Measurements from ENCODE around the gene MYLK3. TPM values are rescaled to one million over a fixed set of nuclear protein-coding genes. Genes with fewer than 3 reads are reported as not detected.
A peak's percentile ranks its signal among the peaks of the same experiment; 100 is the strongest.

Gene MYLK3
- polyA plus RNA-seq, 3 donors = 0.01 to 0.22 (median 0.03) TPM

DNA sequence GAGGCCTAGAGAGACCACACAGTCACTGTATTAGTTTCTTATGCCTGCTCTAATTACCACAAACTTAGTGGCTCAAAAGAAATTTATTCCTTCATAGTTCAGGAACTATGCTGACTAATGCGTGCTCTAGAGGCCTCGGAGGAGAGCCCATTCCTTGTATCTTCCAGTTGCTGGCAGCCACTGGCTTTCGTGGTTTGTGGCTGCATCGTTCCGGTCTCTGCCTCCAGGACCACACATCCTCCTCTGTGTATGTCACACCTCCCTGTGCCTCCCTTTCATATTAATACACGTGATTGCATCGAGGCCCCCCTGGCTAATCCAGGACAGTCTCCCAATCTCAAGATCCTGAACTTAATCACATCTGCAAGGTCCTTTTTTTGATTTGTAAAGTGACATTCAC lies 16.9 kb upstream of the MYLK3 start:
- no peak overlapping the region for H3K27ac ChIP-seq (ENCODE audit: low read depth, low read length)
- WGBS, 3 donors = 45 to 82% (median 64%) methylated on average over 7 of the region's 7 CpGs

DNA sequence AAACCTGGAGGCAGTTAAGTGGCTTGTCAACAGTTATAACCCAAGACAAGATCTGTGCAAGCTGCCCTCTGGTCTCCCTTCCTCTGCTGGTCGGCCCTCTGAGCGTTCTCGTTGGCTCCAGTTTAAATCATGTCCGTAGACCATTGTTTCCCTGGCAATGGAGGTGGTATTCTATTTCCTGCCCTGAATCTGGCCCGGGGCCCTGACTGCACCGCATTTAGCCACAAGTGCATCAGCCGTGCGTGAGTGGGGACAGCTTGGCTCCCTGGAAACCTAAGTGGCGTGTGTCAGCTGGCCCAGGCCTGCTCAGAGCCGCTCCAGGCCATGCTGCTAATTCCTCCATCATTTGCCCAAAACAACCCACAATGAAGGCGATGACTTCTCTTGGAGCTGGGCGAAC lies 15.0 kb upstream of the MYLK3 start:
- 63 to 75% (median 64%) methylated on average over 12 of the region's 12 CpGs for WGBS, 3 donors
- H3K27ac ChIP-seq (ENCODE audit: low read depth, low read length) = no peak overlapping the region

- H3K27ac ChIP-seq (ENCODE audit: low read depth, low read length) = no peak overlapping the region
- 66 to 83% (median 72%) methylated on average over 3 of the region's 3 CpGs for WGBS, 3 donors
Observed at GRCh38 chr16:46762583-46762982, 14.4 kb upstream of the MYLK3 start.

- no peak overlapping the region for H3K27ac ChIP-seq (ENCODE audit: low read depth, low read length)
- 88 to 90% (median 89%) methylated on average over 5 of the region's 5 CpGs for WGBS, 3 donors
Observed at GRCh38 chr16:46759309-46759708, 11.2 kb upstream of the MYLK3 start.

DNA sequence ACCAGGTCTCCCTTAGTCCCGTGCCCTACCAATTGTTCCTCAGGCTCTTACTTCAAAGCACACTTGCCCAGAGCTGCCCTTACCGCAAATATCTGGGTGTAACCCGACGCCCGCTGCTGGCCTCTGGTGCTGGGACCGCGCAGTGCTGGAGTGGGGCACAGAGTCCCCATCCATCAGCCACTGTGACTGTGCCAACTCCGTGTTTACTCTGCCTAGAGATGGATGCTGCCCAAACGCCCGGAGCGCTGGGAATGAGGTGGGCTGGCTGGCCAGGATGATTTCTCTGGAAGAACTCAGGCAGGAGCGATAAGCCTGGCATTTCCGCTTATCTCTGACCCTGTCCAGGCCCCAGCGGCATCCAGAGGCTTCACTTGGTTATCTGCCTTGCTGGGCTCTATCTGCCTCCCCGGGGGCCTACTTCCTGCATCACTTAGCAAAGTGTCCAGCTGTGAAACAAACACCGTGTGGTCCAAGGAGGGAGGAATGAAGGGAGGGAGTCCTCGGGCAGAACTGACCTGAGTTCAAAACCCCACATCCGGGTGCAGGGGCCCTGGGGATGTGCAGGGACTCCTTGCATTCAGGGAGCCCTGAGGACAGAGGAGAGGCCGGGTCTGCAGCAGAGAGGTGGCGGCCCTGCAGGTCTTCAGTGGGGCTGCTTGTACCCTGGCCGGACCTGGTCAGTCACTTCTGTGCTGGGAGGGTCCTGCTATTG lies 9.4 kb upstream of the MYLK3 start:
- no peak overlapping the region for H3K27ac ChIP-seq (ENCODE audit: low read depth, low read length)
- 15 to 48% (median 44%) methylated on average over 21 of the region's 21 CpGs for WGBS, 3 donors

DNA sequence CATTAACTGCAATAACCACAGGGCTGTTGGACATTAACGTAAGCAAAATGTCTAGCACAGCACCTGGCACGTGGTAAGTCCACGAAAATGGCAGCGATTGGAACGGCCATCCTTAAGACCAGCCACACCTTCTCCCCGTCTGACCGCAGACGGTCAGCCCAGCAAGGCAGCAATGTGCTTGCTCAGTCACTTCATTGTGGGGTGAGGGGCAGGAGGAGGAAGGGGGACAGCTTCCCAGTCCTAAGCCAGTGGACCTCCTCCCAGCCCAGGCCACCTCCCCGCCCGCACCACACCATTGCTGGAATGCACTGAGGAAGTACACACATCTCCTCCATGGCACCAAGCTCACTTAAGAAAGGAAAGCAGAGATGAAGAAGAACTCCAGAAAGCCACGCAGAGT lies 8.6 kb upstream of the MYLK3 start:
- H3K27ac ChIP-seq (ENCODE audit: low read depth, low read length) = no peak overlapping the region
- whole genome bisulfite sequencing, 3 donors = 77 to 81% (median 79%) methylated on average over 11 of the region's 11 CpGs

- 82 to 92% (median 87%) methylated on average over 5 of the region's 5 CpGs for WGBS, 3 donors
- no peak overlapping the region for H3K27ac ChIP-seq (ENCODE audit: low read depth, low read length)
Observed at GRCh38 chr16:46753015-46753414, 4.9 kb upstream of the MYLK3 start.

DNA sequence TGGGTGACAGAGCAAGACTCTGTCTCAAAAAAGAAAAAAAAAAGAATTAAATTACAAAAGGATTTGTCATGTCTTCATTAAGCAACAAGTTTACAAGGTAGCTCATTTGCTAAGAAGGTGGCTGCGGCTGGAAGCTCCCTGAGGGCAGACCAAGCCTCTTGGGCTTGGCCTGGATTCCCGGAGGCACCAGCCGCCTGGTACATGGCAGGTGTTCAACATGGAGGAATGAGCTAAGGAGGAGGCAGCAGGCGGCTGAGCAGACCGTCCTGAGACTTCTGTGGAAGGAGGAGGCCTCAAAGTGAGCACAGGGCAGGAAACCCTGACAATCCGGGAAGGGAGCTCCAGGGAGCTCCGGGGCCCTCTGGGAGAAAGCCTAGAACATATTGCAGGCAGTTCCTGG lies 3.2 kb upstream of the MYLK3 start:
- WGBS, 3 donors = 78 to 88% (median 79%) methylated on average over 7 of the region's 7 CpGs

DNA sequence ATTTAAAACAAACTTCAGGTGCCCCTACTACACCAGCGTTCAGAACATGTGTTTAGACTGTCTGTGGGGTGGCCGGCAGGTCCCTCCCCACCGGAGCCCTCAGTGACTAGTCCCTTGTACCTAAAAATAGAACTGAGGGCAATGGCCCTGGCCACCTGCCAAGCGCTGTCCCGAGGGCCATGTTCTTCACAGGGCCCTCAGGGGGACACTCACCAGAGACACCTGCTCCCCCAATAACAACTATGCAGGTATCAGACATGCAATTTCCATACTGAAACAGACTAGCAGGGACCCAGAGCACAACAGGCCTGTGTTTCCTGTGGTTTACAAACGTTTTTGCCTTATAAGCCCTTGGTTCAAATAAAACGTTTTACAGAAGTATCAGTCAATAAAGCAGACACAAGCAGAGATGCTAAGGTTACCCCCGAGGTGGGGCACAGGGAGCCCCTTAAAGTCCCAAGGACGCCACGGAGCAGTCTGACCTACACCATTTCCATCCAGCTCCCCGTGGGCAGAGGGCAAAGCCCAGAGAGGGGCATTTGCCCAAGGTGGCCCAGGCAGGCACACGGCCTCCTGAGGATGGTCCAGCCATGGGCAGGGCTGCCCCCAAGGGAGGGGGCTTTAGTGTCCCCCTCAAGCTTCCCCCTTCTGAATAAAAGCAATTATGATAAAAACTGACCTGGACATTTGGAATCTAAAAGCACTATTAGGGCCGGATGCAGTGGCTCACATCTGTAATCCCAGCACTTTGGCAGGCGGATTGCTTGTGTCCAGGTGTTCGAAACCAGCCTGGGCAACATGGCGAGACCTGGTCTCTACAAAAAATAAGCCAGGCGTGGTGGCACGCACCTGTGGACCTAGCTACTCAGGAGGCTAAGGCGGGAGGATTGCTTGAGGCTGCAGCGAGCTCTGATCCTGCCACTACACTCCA lies 896 bp upstream of the MYLK3 start:
- WGBS, 3 donors = 64 to 70% (median 67%) methylated on average over 20 of the region's 20 CpGs
- H3K27ac ChIP-seq (ENCODE audit: low read depth, low read length) = no peak overlapping the region

More for the DNA sequence above, 3.2 kb upstream of the MYLK3 start:
- no peak overlapping the region for H3K27ac ChIP-seq (ENCODE audit: low read depth, low read length)

DNA sequence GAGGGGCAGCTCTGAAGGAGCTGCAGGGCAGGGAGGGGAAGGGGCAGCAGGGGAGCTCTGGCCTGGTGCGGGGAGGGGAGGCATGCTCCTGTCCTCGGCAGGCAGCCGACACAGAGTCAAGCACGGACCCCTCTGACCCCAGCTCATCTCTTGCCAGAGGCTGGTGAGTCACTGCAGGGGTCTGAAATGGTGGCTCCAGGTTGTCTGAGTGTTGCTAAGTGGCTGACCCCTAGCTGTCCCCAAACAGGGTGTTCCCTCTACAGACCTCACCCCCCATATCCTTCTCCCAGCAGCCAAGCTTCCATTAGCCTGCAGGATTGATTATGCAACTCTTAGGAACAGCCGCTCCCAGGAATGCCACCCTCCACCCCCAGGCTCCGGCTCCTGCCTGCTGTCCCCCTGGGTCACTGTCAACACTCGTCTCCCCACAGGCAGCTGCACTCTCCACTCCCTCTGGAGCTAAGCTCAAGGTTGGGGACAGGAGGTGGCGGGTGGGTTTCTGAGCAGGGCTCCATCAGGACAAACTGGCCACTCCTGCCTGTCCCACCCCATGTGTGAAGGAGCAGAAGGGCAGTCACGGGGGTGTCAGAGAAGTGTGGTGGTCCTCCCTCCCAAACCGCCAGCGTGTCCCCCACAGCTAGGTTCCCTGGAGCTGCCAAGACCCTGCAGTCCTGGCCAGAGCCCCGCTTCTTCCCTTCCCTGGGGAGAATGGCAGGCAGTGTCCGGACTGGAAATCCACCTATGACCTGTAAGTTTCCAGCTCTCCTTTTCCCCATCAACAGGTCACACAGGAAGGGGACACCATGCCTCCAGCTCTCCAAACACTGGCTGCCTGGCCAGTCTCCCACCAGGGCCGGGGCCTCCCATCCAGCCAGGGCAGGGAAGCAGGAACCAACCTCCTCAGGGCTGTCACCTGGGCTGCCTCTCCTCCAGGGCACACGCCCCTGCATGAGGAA lies 1.0 kb downstream of the MYLK3 start:
- no peak overlapping the region for H3K27ac ChIP-seq (ENCODE audit: low read depth, low read length)
- 83 to 84% (median 84%) methylated on average over 15 of the region's 15 CpGs for WGBS, 3 donors

DNA sequence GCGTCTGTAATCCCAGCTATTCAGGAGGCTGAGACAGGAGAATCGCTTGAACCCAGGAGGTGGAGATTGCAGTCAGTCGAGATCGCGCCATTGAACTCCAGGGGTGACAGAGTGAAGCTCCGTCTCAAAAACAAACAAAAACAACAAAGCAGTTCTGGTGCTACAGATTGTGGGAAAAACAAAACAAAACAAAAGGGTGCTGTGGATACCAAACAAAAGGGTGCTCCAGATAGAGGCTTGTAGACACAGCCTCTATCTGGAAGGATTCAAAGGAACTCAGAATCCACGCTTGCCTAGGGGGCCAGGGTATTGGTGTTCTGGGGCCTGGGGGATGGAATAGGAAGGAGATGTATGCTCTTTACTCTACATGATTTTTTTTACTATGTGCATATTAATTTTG lies 2.5 kb downstream of the MYLK3 start:
- no peak overlapping the region for H3K27ac ChIP-seq (ENCODE audit: low read depth, low read length)
- 73 to 89% (median 86%) methylated on average over 7 of the region's 7 CpGs for WGBS, 3 donors

GRCh38 chr16:46743232-46743719 lies 4.9 kb downstream of the MYLK3 start:
- WGBS, 3 donors = 20 to 33% (median 22%) methylated on average over 10 of the region's 10 CpGs
- H3K27ac ChIP-seq (ENCODE audit: low read depth, low read length) = peak overlapping the region; percentile 29

DNA sequence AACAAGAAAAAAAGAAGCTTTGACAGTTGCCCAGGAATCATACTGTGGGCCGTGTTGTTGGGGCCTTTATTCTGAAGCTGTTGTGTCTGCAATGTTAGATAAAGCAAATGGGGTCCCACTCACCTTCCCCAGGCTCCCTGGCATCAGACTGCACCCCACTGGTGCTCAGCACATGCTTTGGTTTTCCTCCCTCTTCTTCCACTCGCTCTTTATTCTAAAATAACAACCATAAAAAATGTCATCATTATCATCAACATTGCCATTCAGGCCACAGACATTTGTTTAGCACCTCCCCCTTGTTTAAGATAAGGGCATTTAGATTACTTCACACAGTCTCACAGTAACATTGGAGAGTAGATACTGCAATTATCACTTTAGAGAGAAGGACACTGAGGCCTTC lies 8.2 kb downstream of the MYLK3 start:
- 54 to 60% (median 59%) methylated on average over 2 of the region's 2 CpGs for WGBS, 3 donors
- H3K27ac ChIP-seq (ENCODE audit: low read depth, low read length) = no peak overlapping the region

DNA sequence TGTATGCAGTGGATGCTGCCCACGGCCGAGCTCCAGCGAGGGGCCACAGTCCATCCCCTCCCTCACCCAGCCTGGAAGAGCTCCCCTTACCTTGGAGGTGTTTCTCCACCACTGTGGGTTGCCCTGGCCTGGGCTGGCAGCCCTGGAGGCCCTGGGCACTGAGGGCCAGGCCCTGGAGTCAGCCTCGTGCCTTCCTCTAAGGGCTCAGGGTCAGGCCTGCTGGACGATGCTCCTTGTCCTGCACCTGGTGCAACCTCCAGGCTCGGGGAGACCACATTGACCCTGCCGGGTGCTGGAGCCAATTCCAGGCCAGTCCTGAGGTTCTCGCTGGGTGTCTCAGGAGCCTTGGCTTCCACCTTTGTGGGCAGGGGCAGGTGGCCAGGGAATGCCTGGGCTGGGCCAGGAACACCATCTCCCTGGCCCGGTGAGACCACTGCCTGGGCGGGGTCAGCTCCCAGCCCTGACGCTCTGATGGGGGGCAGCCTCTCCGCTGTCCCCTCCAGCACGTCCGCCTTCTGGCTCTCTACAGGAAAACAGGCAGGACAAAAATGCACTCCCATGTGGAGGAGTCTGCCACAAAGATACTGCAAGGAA lies 10.4 kb downstream of the MYLK3 start:
- H3K27ac ChIP-seq (ENCODE audit: low read depth, low read length) = no peak overlapping the region
- WGBS, 3 donors = 82 to 88% (median 85%) methylated on average over 14 of the region's 14 CpGs

- 66 to 71% (median 70%) methylated on average over 12 of the region's 12 CpGs for WGBS, 3 donors
- no peak overlapping the region for H3K27ac ChIP-seq (ENCODE audit: low read depth, low read length)
Observed at GRCh38 chr16:46736695-46737094, 11.4 kb downstream of the MYLK3 start.

- H3K27ac ChIP-seq (ENCODE audit: low read depth, low read length) = no peak overlapping the region
- WGBS, 3 donors = 76 to 86% (median 83%) methylated on average over 9 of the region's 9 CpGs
Observed at GRCh38 chr16:46733319-46733830, 14.8 kb downstream of the MYLK3 start.

- H3K27ac ChIP-seq (ENCODE audit: low read depth, low read length) = no peak overlapping the region
- WGBS, 3 donors = 81 to 88% (median 84%) methylated on average over 4 of the region's 4 CpGs
Observed at GRCh38 chr16:46732561-46732960, 15.6 kb downstream of the MYLK3 start.
